Liver (tissue), 9 donors: Measurements from ENCODE around the gene RSPRY1. TPM values are rescaled to one million over a fixed set of nuclear protein-coding genes. Genes with fewer than 3 reads are reported as not detected.

Source experiments
- DNase-seq: peaks from one replicate; pipeline ENCODE4 v3.0.0-alpha.2; 2017; ENCODE audit warnings: low spot score
- H3K27ac ChIP-seq, 2 donors: one replicate each; pipeline ENCODE4 v1.7.0; 2013; ENCODE audit warnings: inconsistent platforms in 2 of 2, low read length in 2 of 2, control low read depth in 1 of 2, low read depth in 1 of 2, mild to moderate bottlenecking in 1 of 2
- H3K27me3 ChIP-seq, 4 donors: one replicate each; pipeline versions ENCODE4 v1.6.1 to v1.7.0; 2013; ENCODE audit warnings: low read length in 3 of 4, inconsistent platforms in 1 of 4, mild to moderate bottlenecking in 1 of 4, moderate library complexity in 1 of 4; ENCODE audit not compliant: control insufficient read depth in 4 of 4, insufficient read depth in 4 of 4
- H3K36me3 ChIP-seq, 4 donors: one replicate each; pipeline versions ENCODE4 v1.6.1 to v1.7.0; 2013; ENCODE audit warnings: low read length in 3 of 4, mild to moderate bottlenecking in 3 of 4, low read depth in 1 of 4, moderate library complexity in 1 of 4; ENCODE audit not compliant: control insufficient read depth in 4 of 4, insufficient read depth in 3 of 4
- H3K4me1 ChIP-seq, 4 donors: one replicate each; pipeline versions ENCODE4 v1.6.1 to v1.7.0; 2013; ENCODE audit warnings: low read length in 3 of 4, mild to moderate bottlenecking in 3 of 4, moderate library complexity in 1 of 4; ENCODE audit not compliant: control insufficient read depth in 4 of 4, insufficient read depth in 4 of 4
- H3K4me3 ChIP-seq, 3 donors: one replicate each; pipeline versions ENCODE4 v1.6.1 to v1.7.0; 2013; ENCODE audit warnings: low read length in 3 of 3, control low read depth in 1 of 3, low read depth in 1 of 3, mild to moderate bottlenecking in 1 of 3
- H3K9ac ChIP-seq, 2 donors: one replicate each; pipeline ENCODE4 v1.7.0; 2013; ENCODE audit warnings: low read length in 2 of 2, mild to moderate bottlenecking in 2 of 2, moderate library complexity in 2 of 2, control low read depth in 1 of 2, low read depth in 1 of 2
- H3K9me3 ChIP-seq, 4 donors: one replicate each; pipeline versions ENCODE4 v1.6.1 to v1.7.0; 2013; ENCODE audit warnings: low read length in 3 of 4; ENCODE audit not compliant: control insufficient read depth in 4 of 4
- FOXA1 ChIP-seq: IDR thresholded peaks from 2 replicates; pipeline ENCODE4 v1.6.1; 2016; ENCODE audit warnings: antibody characterized with exemption
- GABPA ChIP-seq, 2 donors: IDR thresholded peaks in 1 of 2; conservative IDR thresholded peaks in 1 of 2; 2 replicates each; pipeline ENCODE4 v1.6.1; 2016; ENCODE audit warnings: antibody characterized with exemption in 2 of 2, mild to moderate bottlenecking in 1 of 2, moderate library complexity in 1 of 2
- HNF4A ChIP-seq, 2 donors: conservative IDR thresholded peaks; 2 replicates each; pipeline ENCODE4 v1.6.1; 2016; ENCODE audit warnings: antibody characterized with exemption in 2 of 2, mild to moderate bottlenecking in 2 of 2
- HNF4G ChIP-seq: IDR thresholded peaks from 2 replicates; pipeline ENCODE4 v1.6.1; 2016; ENCODE audit warnings: antibody characterized with exemption
- JUND ChIP-seq, 2 donors: IDR thresholded peaks; 2 replicates each; pipeline ENCODE4 v1.6.1; 2016; ENCODE audit warnings: antibody characterized with exemption in 2 of 2
- NR2F2 ChIP-seq: IDR thresholded peaks from 2 replicates; pipeline ENCODE4 v1.6.1; 2016; ENCODE audit warnings: antibody characterized with exemption
- RAD21 ChIP-seq, 2 donors: IDR thresholded peaks; 2 replicates each; pipeline ENCODE4 v1.6.1; 2016; ENCODE audit warnings: antibody characterized with exemption in 2 of 2, mild to moderate bottlenecking in 2 of 2
- RXRA ChIP-seq, 2 donors: IDR thresholded peaks; 2 replicates each; pipeline ENCODE4 v1.6.1; 2017 to 2018; ENCODE audit warnings: antibody characterized with exemption in 2 of 2, mild to moderate bottlenecking in 1 of 2
- SP1 ChIP-seq: IDR thresholded peaks from 2 replicates; pipeline ENCODE4 v1.6.1; 2018; ENCODE audit warnings: antibody characterized with exemption, mild to moderate bottlenecking
- TAF1 ChIP-seq: conservative IDR thresholded peaks from 2 replicates; pipeline ENCODE4 v1.6.1; 2016; ENCODE audit warnings: antibody characterized with exemption, mild to moderate bottlenecking
- YY1 ChIP-seq: IDR thresholded peaks from 2 replicates; pipeline ENCODE4 v1.6.1; 2016; ENCODE audit warnings: antibody characterized with exemption, mild to moderate bottlenecking
- WGBS: extraction: QIAGEN DNeasy Blood & Tissue Kit; methylation state at CpG from one replicate; pipeline ENCODE4 v1.1.7; 2013; 5-methylcytosine and 5-hydroxymethylcytosine counted together
- polyA plus RNA-seq, 2 donors: library from polyadenylated mRNA; stranded (reverse) in 1 of 2; unstranded in 1 of 2; fragments of 200-250 nt in 1 of 2; fragments of >200 nt in 1 of 2; fragmentation: Nextera tagmentation in 1 of 2; extraction: Ambion mirVana in 1 of 2; gene quantifications; one replicate each; pipeline versions ENCODE4 v1.2.1 to v1.2.3, GENCODE V29; 2013 to 2015
- total RNA-seq, 2 donors: library from RNA; depleted of rRNA; stranded (reverse); fragments of >200 nt; gene quantifications; one replicate each; pipeline ENCODE4 v1.2.3, GENCODE V29; 2014
- TF ChIP-seq, protein P1 (sequence below): IDR thresholded peaks from 2 replicates; pipeline ENCODE4 v1.6.1; 2016; ENCODE audit warnings: antibody characterized with exemption
- TF ChIP-seq, protein P2 (sequence below): IDR thresholded peaks from 2 replicates; pipeline ENCODE4 v1.6.1; 2016; ENCODE audit warnings: antibody characterized with exemption
- TF ChIP-seq, protein P3 (sequence below): fragments of 150-350 bp; IDR thresholded peaks from 2 replicates; pipeline ENCODE4 v1.5.1; 2017; ENCODE audit warnings: improper control_type of control experiment, low read depth, low read length; ENCODE audit not compliant: missing input control
- TF ChIP-seq, protein P4 (sequence below): IDR thresholded peaks from 2 replicates; pipeline ENCODE4 v1.6.1; 2016; ENCODE audit warnings: antibody characterized with exemption, mild to moderate bottlenecking
- donor health status: healthy.
- donor health status: healthy.
- donor health status: healthy.
- donor health status: healthy.
- donor health status: healthy.

The RSPRY1 gene
- total and polyA plus RNA-seq, 4 donors, result 10.9 to 27.6 (median 20.2) TPM

DNA sequence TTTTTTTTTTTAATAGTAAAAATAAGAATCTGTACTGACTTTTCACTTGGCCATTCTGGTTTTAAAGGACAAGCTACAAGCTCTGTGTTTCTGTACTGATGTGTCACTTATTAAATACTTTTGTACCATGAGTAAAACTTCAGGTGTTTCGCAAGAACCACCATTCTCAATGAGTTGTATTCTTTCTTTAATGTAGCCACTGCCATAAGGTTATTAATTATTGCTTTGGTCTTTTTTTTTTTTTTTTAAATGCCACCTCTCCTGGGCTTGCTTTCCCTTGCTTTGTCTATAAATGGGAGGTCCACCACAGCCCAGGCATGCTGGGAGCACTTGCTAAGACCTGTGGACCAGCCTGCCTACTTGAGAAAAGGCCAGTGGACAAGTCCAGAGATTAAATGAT lies 67.3 kb downstream of the RSPRY1 start:
- peaks cover 4 to 24% (median 22%) of the 10 kb centered on the region in 4 donors for H3K4me1 ChIP-seq
- H3K9me3 ChIP-seq, result no peaks in the 10 kb centered on the region
- H3K27me3 ChIP-seq, result no peaks in the 10 kb centered on the region
- TF ChIP-seq JUND (IDR thresholded peaks at IDR 0.05), result no peak
- TF ChIP-seq TAF1, result no peak
- no peak for TF ChIP-seq HNF4G
- TF ChIP-seq GABPA (IDR thresholded peaks at IDR 0.05 in 1 of 2, conservative IDR thresholded peaks at IDR 0.05 in 1 of 2), result no peak
- TF ChIP-seq, protein P1, sequence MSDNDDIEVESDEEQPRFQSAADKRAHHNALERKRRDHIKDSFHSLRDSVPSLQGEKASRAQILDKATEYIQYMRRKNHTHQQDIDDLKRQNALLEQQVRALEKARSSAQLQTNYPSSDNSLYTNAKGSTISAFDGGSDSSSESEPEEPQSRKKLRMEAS, result no peak
- peak in 1 of 2 donors; percentile 40 for TF ChIP-seq HNF4A (conservative IDR thresholded peaks at IDR 0.05)
- no peak for TF ChIP-seq SP1
- no peak for TF ChIP-seq NR2F2
- peak overlapping the region in 1 of 2 donors; percentile 94 for H3K27ac ChIP-seq
- peaks cover 2 to 21% (median 10%) of the 10 kb centered on the region in 4 donors for H3K36me3 ChIP-seq
- H3K9ac ChIP-seq, result no peak overlapping the region
- WGBS, result 64% methylated on average over 1 of the region's 1 CpG
- DNase-seq, result no peak
- no peak overlapping the region for H3K4me3 ChIP-seq

DNA sequence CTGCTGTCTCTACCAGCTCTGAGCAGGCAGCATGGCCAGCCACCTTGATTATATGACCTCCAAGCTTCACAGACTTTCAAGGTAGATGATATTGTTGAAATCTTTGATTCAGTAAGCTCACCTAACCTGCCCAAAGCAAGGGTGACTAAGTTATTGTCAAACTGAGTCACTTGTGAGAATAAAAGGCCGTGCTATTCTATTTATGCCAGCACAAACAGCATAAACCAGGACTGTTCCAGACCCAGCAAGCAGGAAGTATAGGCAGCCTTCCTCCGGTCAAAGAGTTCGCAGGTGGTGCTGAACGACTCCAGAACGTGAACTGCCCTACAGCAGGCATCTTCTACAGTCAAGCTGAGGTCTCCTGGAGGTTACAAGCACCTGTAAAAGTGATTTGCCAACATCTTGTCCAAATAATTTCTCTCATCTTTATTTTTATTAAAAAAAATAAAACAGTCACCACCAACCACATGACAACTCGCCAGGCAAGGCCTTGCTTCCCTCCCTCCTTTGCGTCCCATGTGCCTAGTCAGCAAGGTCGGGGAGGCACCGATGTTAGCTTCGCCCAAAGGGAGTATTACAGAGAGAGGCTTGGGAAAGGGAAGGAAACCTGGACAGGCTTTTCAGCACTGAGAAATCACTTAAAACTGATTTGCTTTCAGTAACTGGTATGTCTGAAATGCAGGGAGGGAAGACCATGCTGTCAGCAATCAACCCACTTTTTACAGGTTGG lies 69.7 kb downstream of the RSPRY1 start:
- no peak overlapping the region for H3K27ac ChIP-seq
- WGBS, result 93% methylated on average over 10 of the region's 10 CpGs

DNA sequence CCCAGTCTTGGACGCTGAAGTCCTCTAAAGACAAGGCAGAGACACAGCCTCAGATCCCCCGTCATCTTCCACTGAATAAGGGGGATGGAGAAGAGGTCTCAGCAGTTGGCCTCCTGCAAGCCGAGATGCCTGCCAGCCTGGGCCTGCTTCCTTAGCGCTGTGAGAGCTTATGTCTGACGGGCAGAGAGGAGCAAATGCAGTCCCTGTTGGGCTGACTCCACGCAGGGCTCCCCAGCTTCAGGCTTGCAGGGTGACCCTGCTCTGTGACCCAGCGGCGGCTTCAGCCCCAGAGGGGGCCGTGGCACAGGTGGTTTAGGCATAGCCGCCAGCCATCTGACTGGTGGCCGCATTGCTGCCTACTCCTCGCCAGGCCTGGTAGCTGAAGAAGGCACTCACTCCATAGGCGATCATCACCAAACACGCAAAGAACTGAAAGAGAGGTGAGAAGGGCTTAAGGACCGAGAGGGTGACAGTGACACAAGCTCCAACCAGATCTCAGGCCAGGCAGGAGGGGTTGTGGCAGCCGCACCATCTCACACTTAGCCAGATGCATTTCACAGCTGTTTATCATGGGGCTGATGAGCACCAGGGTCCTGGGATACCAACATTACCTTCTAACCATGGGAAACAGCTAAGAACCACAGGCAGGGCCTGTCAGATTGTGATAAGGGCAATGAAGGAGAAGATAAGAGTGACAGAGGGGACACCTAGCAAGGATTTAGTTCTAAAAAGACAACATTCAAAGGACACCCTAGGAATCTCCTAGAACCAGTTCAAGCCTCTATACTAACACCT lies 70.7 kb downstream of the RSPRY1 start:
- Histone ChIP-seq H3K9ac (no peak overlapping the region), H3K27me3 (no peaks in the 10 kb centered on the region), H3K36me3 (peaks cover 0 to 6% (median 3%) of the 10 kb centered on the region in 4 donors), H3K4me1 (peaks cover 1 to 19% (median 13%) of the 10 kb centered on the region in 4 donors), H3K4me3 (no peak overlapping the region), H3K27ac (no peak overlapping the region), H3K9me3 (no peaks in the 10 kb centered on the region)
- 95% methylated on average over 16 of the region's 16 CpGs for WGBS
- DNase-seq, result no peak
- TF ChIP-seq, protein P2, sequence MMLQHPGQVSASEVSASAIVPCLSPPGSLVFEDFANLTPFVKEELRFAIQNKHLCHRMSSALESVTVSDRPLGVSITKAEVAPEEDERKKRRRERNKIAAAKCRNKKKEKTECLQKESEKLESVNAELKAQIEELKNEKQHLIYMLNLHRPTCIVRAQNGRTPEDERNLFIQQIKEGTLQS, result no peak
- TF ChIP-seq HNF4A (conservative IDR thresholded peaks at IDR 0.05) (no peak), FOXA1 (no peak), RAD21 (IDR thresholded peaks at IDR 0.05) (no peak), TAF1 (no peak), SP1 (no peak), GABPA (IDR thresholded peaks at IDR 0.05 in 1 of 2, conservative IDR thresholded peaks at IDR 0.05 in 1 of 2) (no peak), NR2F2 (no peak), YY1 (no peak), RXRA (IDR thresholded peaks at IDR 0.05) (no peak), JUND (IDR thresholded peaks at IDR 0.05) (no peak)
- TF ChIP-seq, protein P1, result no peak
- TF ChIP-seq, protein P3, sequence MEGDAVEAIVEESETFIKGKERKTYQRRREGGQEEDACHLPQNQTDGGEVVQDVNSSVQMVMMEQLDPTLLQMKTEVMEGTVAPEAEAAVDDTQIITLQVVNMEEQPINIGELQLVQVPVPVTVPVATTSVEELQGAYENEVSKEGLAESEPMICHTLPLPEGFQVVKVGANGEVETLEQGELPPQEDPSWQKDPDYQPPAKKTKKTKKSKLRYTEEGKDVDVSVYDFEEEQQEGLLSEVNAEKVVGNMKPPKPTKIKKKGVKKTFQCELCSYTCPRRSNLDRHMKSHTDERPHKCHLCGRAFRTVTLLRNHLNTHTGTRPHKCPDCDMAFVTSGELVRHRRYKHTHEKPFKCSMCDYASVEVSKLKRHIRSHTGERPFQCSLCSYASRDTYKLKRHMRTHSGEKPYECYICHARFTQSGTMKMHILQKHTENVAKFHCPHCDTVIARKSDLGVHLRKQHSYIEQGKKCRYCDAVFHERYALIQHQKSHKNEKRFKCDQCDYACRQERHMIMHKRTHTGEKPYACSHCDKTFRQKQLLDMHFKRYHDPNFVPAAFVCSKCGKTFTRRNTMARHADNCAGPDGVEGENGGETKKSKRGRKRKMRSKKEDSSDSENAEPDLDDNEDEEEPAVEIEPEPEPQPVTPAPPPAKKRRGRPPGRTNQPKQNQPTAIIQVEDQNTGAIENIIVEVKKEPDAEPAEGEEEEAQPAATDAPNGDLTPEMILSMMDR, result no peak

More for the DNA sequence above, 69.7 kb downstream of the RSPRY1 start:
- no peaks in the 10 kb centered on the region for H3K27me3 ChIP-seq
- peaks cover 4 to 22% (median 20%) of the 10 kb centered on the region in 4 donors for H3K4me1 ChIP-seq
- no peak for TF ChIP-seq NR2F2
- TF ChIP-seq, protein P4, sequence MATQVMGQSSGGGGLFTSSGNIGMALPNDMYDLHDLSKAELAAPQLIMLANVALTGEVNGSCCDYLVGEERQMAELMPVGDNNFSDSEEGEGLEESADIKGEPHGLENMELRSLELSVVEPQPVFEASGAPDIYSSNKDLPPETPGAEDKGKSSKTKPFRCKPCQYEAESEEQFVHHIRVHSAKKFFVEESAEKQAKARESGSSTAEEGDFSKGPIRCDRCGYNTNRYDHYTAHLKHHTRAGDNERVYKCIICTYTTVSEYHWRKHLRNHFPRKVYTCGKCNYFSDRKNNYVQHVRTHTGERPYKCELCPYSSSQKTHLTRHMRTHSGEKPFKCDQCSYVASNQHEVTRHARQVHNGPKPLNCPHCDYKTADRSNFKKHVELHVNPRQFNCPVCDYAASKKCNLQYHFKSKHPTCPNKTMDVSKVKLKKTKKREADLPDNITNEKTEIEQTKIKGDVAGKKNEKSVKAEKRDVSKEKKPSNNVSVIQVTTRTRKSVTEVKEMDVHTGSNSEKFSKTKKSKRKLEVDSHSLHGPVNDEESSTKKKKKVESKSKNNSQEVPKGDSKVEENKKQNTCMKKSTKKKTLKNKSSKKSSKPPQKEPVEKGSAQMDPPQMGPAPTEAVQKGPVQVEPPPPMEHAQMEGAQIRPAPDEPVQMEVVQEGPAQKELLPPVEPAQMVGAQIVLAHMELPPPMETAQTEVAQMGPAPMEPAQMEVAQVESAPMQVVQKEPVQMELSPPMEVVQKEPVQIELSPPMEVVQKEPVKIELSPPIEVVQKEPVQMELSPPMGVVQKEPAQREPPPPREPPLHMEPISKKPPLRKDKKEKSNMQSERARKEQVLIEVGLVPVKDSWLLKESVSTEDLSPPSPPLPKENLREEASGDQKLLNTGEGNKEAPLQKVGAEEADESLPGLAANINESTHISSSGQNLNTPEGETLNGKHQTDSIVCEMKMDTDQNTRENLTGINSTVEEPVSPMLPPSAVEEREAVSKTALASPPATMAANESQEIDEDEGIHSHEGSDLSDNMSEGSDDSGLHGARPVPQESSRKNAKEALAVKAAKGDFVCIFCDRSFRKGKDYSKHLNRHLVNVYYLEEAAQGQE, result no peak
- TF ChIP-seq RAD21 (IDR thresholded peaks at IDR 0.05), result no peak
- peaks cover 0 to 9% (median 4%) of the 10 kb centered on the region in 4 donors for H3K36me3 ChIP-seq
- H3K9me3 ChIP-seq, result no peaks in the 10 kb centered on the region
- H3K4me3 ChIP-seq, result no peak overlapping the region
- H3K9ac ChIP-seq, result no peak overlapping the region
- DNase-seq, result no peak
